Mesodermal cell (in vitro differentiated cells): ENCODE results near the gene GNG10.

Experiments
- H3K27ac ChIP-seq: 2 replicates; pipeline ENCODE4 v1.7.0; 2013; ENCODE audit warnings: mild to moderate bottlenecking, low read depth, low read length, moderate library complexity; ENCODE audit not compliant: severe bottlenecking
- H3K36me3 ChIP-seq: 2 replicates; pipeline ENCODE4 v1.7.1; 2013; ENCODE audit warnings: mild to moderate bottlenecking, low read length, moderate library complexity; ENCODE audit not compliant: control insufficient read depth, insufficient read depth
- H3K4me1 ChIP-seq: one replicate; pipeline ENCODE4 v1.7.1; 2013; ENCODE audit warnings: mild to moderate bottlenecking, low read length; ENCODE audit not compliant: insufficient read depth, control insufficient read depth, poor library complexity, severe bottlenecking
- H3K4me3 ChIP-seq: 2 replicates; pipeline ENCODE4 v1.7.0; 2013; ENCODE audit warnings: low read length, control low read depth, mild to moderate bottlenecking; ENCODE audit not compliant: insufficient read depth, poor library complexity, severe bottlenecking; ENCODE audit errors: extremely low read depth
- H3K9me3 ChIP-seq: 2 replicates; pipeline ENCODE4 v1.7.1; 2013; ENCODE audit warnings: mild to moderate bottlenecking, low read length, moderate library complexity; ENCODE audit not compliant: control insufficient read depth
- WGBS, 2 experiments: methylation state at CpG; one replicate each; pipeline ENCODE4 v1.1.5; 2013; ENCODE audit warnings: missing lambda C conversion rate in 2 of 2; ENCODE audit not compliant: insufficient coverage in 2 of 2; 5-methylcytosine and 5-hydroxymethylcytosine counted together

GNG10 gene

GRCh38 chr9:111631214-111631971, 30.0 kb upstream of the GNG10 start, which contains the start of gene DNAJC25:
Gene DNAJC25 (plus strand): TSS chr9:111631334. CDS start chr9:111631408, 74 bp downstream.
- Histone ChIP-seq H3K4me3 (peak within 1 kb of the TSS; percentile 91), H3K27ac (peak within 1 kb of the TSS; percentile 88)
- 0 to 1% methylated on average over 73 to 78 of the region's 79 CpGs for WGBS, 2 experiments

GRCh38 chr9:111632060-111632459, 29.3 kb upstream of the GNG10 start:
- WGBS, 2 experiments = 10 to 25% methylated on average over 3 of the region's 5 CpGs
- Histone ChIP-seq H3K4me1 (peaks cover 6% of the 10 kb centered on the region), H3K4me3 (peak overlapping the region; percentile 91), H3K9me3 (no peaks in the 10 kb centered on the region), H3K36me3 (peaks cover 6% of the 10 kb centered on the region), H3K27ac (peak overlapping the region; percentile 88)

More at GRCh38 chr9:111631214-111631971, 30.0 kb upstream of the GNG10 start, which contains the start of gene DNAJC25:
- H3K36me3 ChIP-seq = peaks cover 6% of the 10 kb centered on the region
- no peaks in the 10 kb centered on the region for H3K9me3 ChIP-seq
- peaks cover 6% of the 10 kb centered on the region for H3K4me1 ChIP-seq

GRCh38 chr9:111632695-111633388, 28.6 kb upstream of the GNG10 start:
- Histone ChIP-seq H3K9me3 (no peaks in the 10 kb centered on the region), H3K4me3 (peak overlapping the region; percentile 91), H3K27ac (no peak overlapping the region), H3K4me1 (peaks cover 6% of the 10 kb centered on the region), H3K36me3 (peaks cover 6% of the 10 kb centered on the region)
- 89 to 91% methylated on average over 3 to 4 of the region's 7 CpGs for WGBS, 2 experiments

- peaks cover 6% of the 10 kb centered on the region for H3K36me3 ChIP-seq
- no peak overlapping the region for H3K27ac ChIP-seq
- peaks cover 6% of the 10 kb centered on the region for H3K4me1 ChIP-seq
- H3K9me3 ChIP-seq = no peaks in the 10 kb centered on the region
- no peak overlapping the region for H3K4me3 ChIP-seq
- 82 to 88% methylated on average over 1 of the region's 1 CpG for WGBS, 2 experiments
These were observed 28.0 kb upstream of the GNG10 start for GRCh38 chr9:111633389-111633736.

GRCh38 chr9:111634860-111635259, 26.5 kb upstream of the GNG10 start:
- peaks cover 6% of the 10 kb centered on the region for H3K4me1 ChIP-seq
- no peak overlapping the region for H3K27ac ChIP-seq
- no peaks in the 10 kb centered on the region for H3K9me3 ChIP-seq
- WGBS, 2 experiments = no CpG with 5 or more reads among the region's 1 CpG
- H3K4me3 ChIP-seq = no peak overlapping the region
- H3K36me3 ChIP-seq = peaks cover 6% of the 10 kb centered on the region

- H3K36me3 ChIP-seq = peaks cover 6% of the 10 kb centered on the region
- 93 to 97% methylated on average over 6 of the region's 6 CpGs for WGBS, 2 experiments
These were observed 23.9 kb upstream of the GNG10 start for GRCh38 chr9:111637421-111637950.

GRCh38 chr9:111644195-111644772, 17.1 kb upstream of the GNG10 start:
- H3K4me3 ChIP-seq = no peak overlapping the region
- no peak overlapping the region for H3K27ac ChIP-seq
- no peaks in the 10 kb centered on the region for H3K4me1 ChIP-seq
- peaks cover 34% of the 10 kb centered on the region for H3K36me3 ChIP-seq
- 91 to 92% methylated on average over 4 to 5 of the region's 8 CpGs for WGBS, 2 experiments
- H3K9me3 ChIP-seq = no peaks in the 10 kb centered on the region

More at GRCh38 chr9:111637421-111637950, 23.9 kb upstream of the GNG10 start:
- Histone ChIP-seq H3K4me1 (peaks cover 6% of the 10 kb centered on the region), H3K27ac (no peak overlapping the region), H3K9me3 (no peaks in the 10 kb centered on the region), H3K4me3 (no peak overlapping the region)

GRCh38 chr9:111645806-111646205, 15.6 kb upstream of the GNG10 start:
- peaks cover 46% of the 10 kb centered on the region for H3K36me3 ChIP-seq
- no peak overlapping the region for H3K4me3 ChIP-seq

GRCh38 chr9:111646417-111646816, 15.0 kb upstream of the GNG10 start:
- Histone ChIP-seq H3K4me3 (no peak overlapping the region), H3K4me1 (no peaks in the 10 kb centered on the region), H3K36me3 (peaks cover 48% of the 10 kb centered on the region), H3K27ac (no peak overlapping the region), H3K9me3 (no peaks in the 10 kb centered on the region)
- 86% methylated on average over 1 of the region's 2 CpGs; no CpG with 5 or more reads in 1 of the 2 experiments for WGBS, 2 experiments

More at GRCh38 chr9:111645806-111646205, 15.6 kb upstream of the GNG10 start:
- WGBS, 2 experiments = no CpG with 5 or more reads among the region's 1 CpG
- no peak overlapping the region for H3K27ac ChIP-seq
- no peaks in the 10 kb centered on the region for H3K4me1 ChIP-seq
- no peaks in the 10 kb centered on the region for H3K9me3 ChIP-seq

- Histone ChIP-seq H3K27ac (no peak overlapping the region), H3K36me3 (peaks cover 48% of the 10 kb centered on the region), H3K4me1 (no peaks in the 10 kb centered on the region), H3K4me3 (no peak overlapping the region), H3K9me3 (no peaks in the 10 kb centered on the region)
- WGBS, 2 experiments = 90 to 100% methylated on average over 2 to 3 of the region's 4 CpGs
These were observed 13.3 kb upstream of the GNG10 start for GRCh38 chr9:111648066-111648465.
